Fibroblast of skin of left biceps (primary cell): ENCODE data around the gene RAB1A.

Source experiments
- DNase-seq, 2 experiments: peaks; one replicate each; pipeline ENCODE4 v3.0.0-alpha.2; 2013; ENCODE audit warnings: low read depth in 2 of 2

Gene RAB1A

DNA sequence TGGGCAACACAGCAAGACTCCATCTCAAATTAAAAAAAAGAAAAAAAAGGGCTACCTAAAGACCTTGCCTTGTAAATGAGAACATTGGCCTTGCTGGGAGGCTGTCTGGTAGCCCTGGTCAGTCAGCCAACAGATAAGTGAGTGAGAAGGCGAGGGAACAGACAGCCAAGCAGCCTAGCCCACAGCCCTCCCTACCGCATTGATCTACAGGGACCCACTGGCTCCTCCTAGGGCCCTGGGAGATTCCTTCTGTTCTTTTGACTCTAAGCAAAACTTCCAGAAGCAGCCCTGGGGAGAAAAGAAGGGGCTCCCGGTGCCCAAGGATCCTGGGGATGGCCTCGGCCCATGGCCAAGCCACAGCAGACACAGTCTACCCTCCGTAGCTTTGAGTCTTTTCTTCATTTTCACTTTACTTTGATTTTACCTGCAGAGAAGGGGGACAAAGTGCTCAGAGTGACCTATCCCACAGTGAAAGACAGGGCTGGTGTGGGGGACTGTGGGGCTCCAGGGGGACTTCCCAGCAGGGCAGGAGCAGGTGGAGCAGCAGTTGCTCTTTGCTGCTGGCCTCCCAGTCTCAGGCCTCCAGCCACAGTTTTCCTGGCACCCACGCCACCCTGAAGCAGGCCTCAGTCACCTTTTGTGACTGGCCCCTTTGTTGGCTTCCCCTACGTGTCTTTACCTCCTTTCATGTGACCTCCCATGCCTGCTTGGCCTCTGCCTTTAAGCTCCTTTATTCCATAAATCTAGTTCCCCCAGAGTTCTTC lies 68.6 kb downstream of the RAB1A start:
- DNase-seq: no peak

- no peak for DNase-seq
Observed at GRCh38 chr2:65059071-65059470, 70.8 kb downstream of the RAB1A start.

DNA sequence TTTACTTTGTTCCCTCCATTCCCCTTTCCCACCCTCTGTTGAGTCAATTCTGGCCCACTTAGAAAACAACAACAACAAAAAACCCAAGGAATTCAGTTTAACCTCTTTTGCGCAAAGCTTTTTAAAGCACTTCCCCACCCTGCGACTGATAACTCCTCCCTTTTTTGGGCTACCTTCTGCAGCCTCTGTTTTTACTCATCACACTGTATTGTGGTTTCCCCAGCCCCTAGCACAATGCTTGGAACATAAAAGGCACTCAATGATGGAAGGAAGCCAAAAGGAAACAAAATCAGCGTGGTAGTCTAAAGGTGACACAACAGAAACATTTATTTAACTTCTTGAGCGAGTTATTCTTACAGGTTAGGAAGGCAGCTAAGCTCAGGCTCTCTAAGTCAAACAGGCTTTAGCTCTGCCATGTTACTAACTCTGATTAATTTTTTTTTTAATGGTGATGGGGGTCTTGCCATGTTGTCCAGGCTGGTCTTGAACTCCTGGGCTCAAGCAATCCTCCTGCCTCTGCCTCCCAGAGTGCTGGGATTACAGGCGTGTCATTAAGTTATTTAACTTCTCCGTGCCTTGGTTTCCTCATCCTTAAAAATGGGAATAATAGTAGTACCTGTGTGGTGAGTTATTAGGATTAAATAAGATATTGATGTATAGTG lies 72.4 kb downstream of the RAB1A start:
- no peak for DNase-seq

- no peak for DNase-seq
Observed at GRCh38 chr2:65057054-65057375, 72.9 kb downstream of the RAB1A start.

DNA sequence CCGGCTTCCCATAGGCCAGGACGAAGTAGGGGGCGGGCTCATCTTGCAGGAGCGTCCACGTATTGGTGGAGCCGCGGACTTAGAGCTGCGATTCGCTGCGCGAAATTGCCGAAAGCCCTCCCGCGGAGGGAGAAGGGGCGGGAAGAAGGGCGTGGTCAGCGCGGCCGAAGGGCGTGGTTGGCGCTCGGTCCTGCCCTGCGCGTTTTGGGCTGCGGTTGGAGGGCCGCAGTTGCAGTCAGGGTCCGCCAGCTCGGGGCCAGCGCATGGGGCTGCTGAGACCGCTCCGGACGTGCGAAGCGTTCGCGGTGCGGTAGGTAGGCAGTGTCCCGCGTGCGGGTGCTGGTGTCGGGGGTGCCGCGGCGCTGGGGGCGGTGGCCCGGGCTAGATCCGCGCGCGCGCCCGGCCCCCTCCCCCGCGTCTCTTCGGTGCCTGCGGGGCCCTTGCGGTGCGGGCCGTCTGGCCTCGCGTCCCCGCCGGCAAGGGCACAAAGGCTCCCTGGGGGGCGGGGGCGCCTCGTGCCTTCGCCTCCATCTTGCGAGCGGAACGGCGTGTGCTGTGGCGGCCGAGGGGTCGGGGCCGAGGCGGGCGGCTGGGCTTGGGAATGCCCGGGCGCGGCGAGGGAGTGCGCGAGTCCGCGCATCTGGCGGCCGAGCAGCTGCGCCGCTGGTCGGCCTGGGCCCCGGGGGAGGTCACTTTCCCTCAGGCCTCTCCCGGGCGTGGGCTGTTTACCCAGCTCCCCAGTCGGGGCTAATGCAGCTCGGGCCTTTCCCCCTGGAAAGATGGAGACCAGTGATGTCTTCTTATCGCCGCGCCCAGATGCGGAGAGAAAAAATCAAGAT lies 73.5 kb downstream of the RAB1A start, which contains the start of gene CEP68:
CEP68 (plus strand) TSS at position 202 of the 839 bp plus-strand sequence. CDS start 13,029 bp downstream, outside the sequence.
- DNase-seq: peak; percentile 87 to 90

DNA sequence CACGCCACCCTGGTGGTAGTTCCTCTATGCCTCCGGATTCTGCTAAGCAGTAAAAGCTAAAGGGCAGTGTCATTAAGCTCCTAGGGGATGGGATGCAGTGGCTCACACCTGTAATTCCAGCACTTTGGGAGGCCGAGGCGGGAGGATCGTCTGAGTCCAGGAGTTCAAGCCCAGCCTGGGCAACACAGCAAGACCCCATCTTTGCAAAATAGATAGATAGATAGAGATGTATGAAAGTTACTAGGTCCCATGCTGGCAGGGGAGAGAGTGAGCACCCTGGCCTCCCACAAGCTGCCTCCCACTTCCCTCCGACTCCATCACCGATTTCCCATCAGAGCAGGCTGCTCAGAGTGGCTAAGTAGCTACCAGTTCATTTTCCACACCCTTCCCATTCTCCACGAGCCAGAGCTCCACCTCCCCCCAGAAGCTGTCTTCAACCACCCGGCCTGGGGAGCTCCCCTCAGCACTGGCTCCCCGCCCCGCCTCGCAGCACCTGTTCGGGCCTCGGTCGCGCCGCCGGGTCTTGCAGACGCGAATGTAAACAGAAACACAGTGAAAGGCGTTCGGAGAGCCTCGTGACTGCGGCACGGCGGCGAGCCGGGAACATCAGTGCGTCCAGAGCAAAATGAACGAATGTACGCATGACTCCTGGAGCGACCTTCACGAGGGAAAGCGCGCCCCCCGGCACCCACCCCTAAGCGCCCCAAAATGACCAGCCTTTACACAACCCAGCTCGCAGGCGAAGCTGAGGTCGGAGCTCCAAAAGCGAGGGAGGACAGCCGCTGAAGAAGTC lies 74.3 kb downstream of the RAB1A start:
- no peak for DNase-seq

GRCh38 chr2:65054749-65055421 lies 75.0 kb downstream of the RAB1A start:
- no peak for DNase-seq

DNA sequence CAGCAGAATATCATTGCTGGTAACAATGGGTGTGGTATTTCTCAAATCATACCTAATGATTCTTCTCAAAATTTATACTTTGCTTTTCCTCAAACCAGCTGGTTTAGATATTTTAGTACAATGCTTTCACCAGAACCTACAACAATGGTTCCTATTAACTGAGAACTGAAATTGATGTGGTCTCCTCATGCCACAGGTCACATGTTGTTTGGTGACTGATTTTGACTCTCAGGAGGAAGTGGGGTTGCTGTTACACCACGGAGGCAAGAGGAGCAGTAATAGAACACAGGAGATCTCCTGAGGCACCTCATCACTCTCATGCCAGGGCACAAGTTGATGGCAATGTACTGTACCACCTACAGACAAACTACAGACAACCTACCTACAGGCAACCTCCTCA lies 76.7 kb downstream of the RAB1A start:
- no peak for DNase-seq

GRCh38 chr2:65050931-65051330 lies 79.0 kb downstream of the RAB1A start:
- no peak for DNase-seq

DNA sequence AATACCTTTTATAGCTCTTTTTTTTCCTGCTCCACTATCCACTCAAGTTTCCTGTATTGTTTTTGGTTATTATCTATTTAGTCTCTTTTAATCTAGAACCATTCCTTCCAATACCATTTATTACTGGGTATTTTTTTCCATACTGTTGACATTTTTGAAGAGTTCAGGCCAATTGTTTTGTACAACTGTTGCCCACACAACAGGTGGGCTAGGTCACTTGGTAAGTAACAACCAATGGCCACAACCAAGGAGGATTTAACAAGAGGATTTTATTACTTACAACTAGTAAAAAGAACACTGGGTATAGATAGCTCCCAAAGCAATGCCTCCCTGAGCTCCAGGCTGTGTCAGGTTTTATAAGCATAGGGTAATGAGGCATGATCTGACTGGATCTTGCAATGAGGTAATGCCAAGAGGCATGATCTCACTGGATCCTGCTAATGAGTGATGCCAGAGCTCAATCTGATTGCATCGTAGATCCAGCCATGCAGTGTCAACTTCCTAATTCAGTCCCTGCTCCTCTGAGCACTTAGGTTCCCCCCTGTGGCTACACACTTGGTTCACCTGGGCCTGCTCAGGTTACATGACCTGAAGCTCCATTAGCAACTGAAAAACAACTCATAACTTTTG lies 80.8 kb downstream of the RAB1A start:
- no peak for DNase-seq

- no peak for DNase-seq
Observed at GRCh38 chr2:65046633-65047407, 83.1 kb downstream of the RAB1A start.

GRCh38 chr2:65045651-65046050 lies 84.3 kb downstream of the RAB1A start:
- no peak for DNase-seq

GRCh38 chr2:65044097-65044735 lies 85.7 kb downstream of the RAB1A start:
- DNase-seq: no peak

DNA sequence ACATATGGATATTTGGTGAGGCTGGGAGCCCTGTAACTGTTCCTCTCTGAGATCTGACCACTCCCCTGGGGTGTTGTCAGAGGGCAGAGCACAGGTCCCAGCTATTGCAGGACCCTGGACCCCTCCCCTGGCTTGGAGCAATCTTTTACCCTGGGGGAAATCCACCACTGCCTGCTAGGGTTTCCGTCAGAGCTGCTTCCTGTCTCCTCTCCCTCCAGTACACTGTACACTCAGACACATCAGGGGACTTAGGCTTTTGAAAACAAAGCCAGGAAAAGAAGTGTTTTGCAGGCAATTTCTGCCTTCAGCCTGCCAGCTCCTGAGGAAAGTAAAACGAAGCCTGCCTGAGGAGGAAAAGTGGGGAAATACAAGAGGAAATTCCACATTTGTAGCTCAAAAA lies 86.9 kb downstream of the RAB1A start:
- no peak for DNase-seq

GRCh38 chr2:65040400-65041261 lies 89.3 kb downstream of the RAB1A start:
- no peak for DNase-seq

DNA sequence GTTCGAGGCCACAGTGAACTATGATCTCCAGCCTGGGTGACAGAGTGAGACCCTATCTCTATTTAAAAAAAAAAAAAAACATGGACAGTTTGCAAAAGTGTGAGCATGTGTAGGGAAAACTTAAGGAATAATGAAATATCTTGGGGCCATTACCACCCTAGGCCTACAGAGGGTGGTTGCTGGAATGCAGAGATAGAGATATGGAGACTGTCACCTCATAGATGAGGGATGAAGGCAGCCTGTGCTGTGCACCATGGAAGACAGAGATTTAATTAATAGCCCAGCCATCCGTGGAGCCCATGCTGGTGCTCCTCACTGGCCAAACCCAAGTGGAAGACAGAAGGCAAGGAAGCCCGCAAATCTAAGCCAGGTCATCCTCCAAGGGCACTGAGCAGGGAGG lies 90.3 kb downstream of the RAB1A start:
- no peak for DNase-seq

DNA sequence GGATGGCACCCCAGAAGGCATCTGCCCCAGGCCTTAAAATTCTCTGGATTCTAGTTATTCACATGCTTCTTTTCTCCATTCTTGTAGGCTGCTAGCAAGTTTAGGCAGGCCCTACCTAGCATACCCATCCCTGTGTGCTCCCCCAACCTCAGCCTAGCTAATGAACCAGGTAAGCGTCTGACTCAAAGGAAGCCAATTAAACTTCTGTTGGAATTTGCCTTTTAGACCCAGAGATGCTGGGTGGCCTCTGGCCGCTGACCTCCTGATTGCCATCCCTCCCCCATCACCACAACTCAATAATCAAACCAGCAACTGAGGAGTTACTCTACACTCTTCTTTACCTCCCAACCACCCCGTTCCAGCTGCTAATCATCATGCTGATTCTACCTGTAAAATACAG lies 92.7 kb downstream of the RAB1A start:
- no peak for DNase-seq
